OCI-LY7 (cell line): ENCODE measurements around the gene PMVK. TPM values are rescaled to one million over a fixed set of nuclear protein-coding genes. Genes with fewer than 3 reads are reported as not detected.

ENCODE experiments used
- BruUV-seq: library from RNA; stranded (reverse); fragments of 400-500 nt; replicated peaks from 2 replicates; lab custom pipeline; 2021; lab: Mats Ljungman, UMichigan
- CTCF ChIA-PET: fragments of 300-600 bp; sonication (Branson Sonifier 250); formaldehyde crosslinking; loops from one replicate; lab custom pipeline; 2022; ENCODE audit warnings: antibody characterized with exemption; ENCODE audit not compliant: unreplicated experiment; lab: Charles Lee
- POLR2A ChIA-PET: fragments of 300-600 bp; sonication (Branson Sonifier 250); formaldehyde crosslinking; loops from one replicate; lab custom pipeline; 2022; ENCODE audit warnings: antibody characterized with exemption; lab: Charles Lee
- DNase-seq: peaks from one replicate; pipeline ENCODE4 v3.0.0-alpha.2; 2015; ENCODE audit warnings: low spot score
- H2AFZ ChIP-seq: fragments of 200-600 bp; sonication (generic), shearing (Covaris generic); 2 replicates; pipeline ENCODE4 v1.6.1; 2014; ENCODE audit warnings: mild to moderate bottlenecking, antibody characterized with exemption, low read length, moderate library complexity
- H3K27ac ChIP-seq: fragments of 200-600 bp; sonication (generic); 2 replicates; pipeline ENCODE4 v1.5.1; 2014; ENCODE audit warnings: mixed run types, low read depth, mild to moderate bottlenecking, moderate library complexity, low read length, inconsistent platforms; ENCODE audit not compliant: poor library complexity, severe bottlenecking
- H3K36me3 ChIP-seq: fragments of 200-600 bp; sonication (generic); 2 replicates; pipeline ENCODE4 v1.6.1; 2014; ENCODE audit warnings: mild to moderate bottlenecking, antibody characterized with exemption, low read length, moderate library complexity, mixed read lengths; ENCODE audit not compliant: insufficient read depth
- H3K4me1 ChIP-seq: fragments of 200-600 bp; sonication (generic); 2 replicates; pipeline ENCODE4 v1.5.1; 2014; ENCODE audit warnings: mild to moderate bottlenecking, low read length; ENCODE audit not compliant: insufficient read depth, poor library complexity, severe bottlenecking
- H3K4me2 ChIP-seq: fragments of 200-600 bp; sonication (generic); 2 replicates; pipeline ENCODE4 v1.6.1; 2014; ENCODE audit warnings: mild to moderate bottlenecking, low read length
- H3K4me3 ChIP-seq: fragments of 200-600 bp; sonication (generic); 2 replicates; pipeline ENCODE4 v1.5.1; 2014; ENCODE audit warnings: mild to moderate bottlenecking, low read depth, low read length; ENCODE audit not compliant: poor library complexity, severe bottlenecking
- H3K79me2 ChIP-seq: fragments of 200-600 bp; sonication (generic); 2 replicates; pipeline ENCODE4 v1.6.1; 2016; ENCODE audit warnings: low read depth, mild to moderate bottlenecking, low read length, moderate library complexity, mixed read lengths; ENCODE audit not compliant: insufficient read depth
- H3K9me2 ChIP-seq: fragments of 200-600 bp; sonication (generic); 2 replicates; pipeline ENCODE4 v1.6.1; 2016; ENCODE audit warnings: mild to moderate bottlenecking, low read length, mixed read lengths; ENCODE audit not compliant: insufficient read depth
- H3K9me3 ChIP-seq: fragments of 200-600 bp; sonication (generic); 2 replicates; pipeline ENCODE4 v1.6.1; 2014; ENCODE audit warnings: mild to moderate bottlenecking, mixed run types, low read length, mixed read lengths
- H4K20me1 ChIP-seq: fragments of 200-600 bp; sonication (generic); 2 replicates; pipeline ENCODE4 v1.6.1; 2014; ENCODE audit warnings: mild to moderate bottlenecking, antibody characterized with exemption, low read length, moderate library complexity, mixed read lengths; ENCODE audit not compliant: insufficient read depth
- EZH2phosphoT487 ChIP-seq: fragments of 200-600 bp; sonication (generic); IDR thresholded peaks from 2 replicates; pipeline ENCODE4 v1.6.1; 2018; ENCODE audit warnings: low read depth, borderline replicate concordance, mild to moderate bottlenecking, mixed run types, antibody characterized with exemption, low read length, moderate library complexity, mixed read lengths
- intact Hi-C: fragments of 100-400 bp; cut with micrococcal nuclease; formaldehyde crosslinking; loops from one replicate; pipeline ENCODE4 v1.10.0; 2022; ENCODE audit not compliant: unreplicated experiment
- total RNA-seq, 2 experiments: library from RNA; depleted of rRNA in 1 of 2; stranded (reverse); fragments of >200 nt in 1 of 2; shearing (Covaris generic) in 1 of 2; gene quantifications; 2 replicates each; pipeline ENCODE4 v1.2.3, GENCODE V29; 2014 to 2022
- TF ChIP-seq, protein P1 (sequence below): fragments of 200-600 bp; sonication (generic); conservative IDR thresholded peaks from 2 replicates; pipeline ENCODE4 v1.5.1; 2014; ENCODE audit warnings: mild to moderate bottlenecking, antibody characterized with exemption, low read length, moderate library complexity, mixed read lengths

The PMVK gene
- total RNA-seq, 2 experiments from 2014 or later = 16.3 to 54.0 TPM

DNA sequence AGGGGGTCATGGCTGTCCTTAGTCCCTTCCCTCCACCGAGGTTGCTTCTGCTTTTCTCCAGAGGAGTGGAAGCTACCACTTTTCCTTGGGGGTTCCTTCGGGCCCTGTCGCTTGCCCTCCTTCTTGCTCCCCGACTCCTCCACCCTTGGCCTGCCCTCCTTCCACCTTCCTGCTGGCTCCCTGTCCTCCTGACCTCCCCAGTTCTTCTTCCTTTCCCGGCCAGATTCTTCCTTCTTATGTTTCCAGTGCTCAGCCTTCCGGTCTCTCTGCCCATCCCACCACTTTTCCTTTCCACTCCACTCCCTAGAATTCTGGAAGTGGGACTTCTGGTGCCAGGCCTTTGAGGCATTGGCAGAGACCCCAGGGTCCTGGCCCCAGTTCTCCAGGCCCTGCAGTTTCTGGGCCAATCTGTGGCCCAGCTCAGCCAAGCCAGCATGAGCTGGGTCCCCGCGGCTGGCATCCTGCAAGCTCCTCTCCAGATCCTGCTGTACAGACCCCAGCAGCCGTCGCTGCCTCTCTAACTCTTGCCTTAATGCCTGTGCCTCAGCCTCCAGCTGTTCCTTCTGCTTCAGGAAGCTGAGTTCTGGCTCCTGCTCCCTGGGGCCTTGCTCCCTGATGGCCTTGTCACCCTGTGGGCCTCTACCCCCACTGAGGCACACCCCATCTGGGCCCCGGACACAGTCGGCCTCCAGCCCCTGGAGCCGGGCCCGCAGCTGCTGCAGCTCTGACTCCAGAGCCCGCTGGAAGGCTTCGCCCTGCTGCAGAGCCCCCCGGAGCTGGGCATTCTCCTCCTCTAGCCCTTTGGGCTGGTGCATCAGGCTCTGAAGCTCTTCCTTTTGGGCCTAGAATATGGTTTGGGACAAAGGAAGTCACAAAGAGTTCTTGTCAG is 9.7 kb upstream of the PMVK start:
- Histone ChIP-seq H3K27ac (no peak overlapping the region), H3K36me3 (peaks cover 35% of the 10 kb centered on the region), H3K9me2 (no peaks in the 10 kb centered on the region), H3K4me1 (peaks cover 56% of the 10 kb centered on the region), H3K4me3 (no peak overlapping the region), H3K4me2 (no peak overlapping the region), H3K79me2 (peaks cover 12% of the 10 kb centered on the region; the same call in 1 of the 2 replicates), H3K9me3 (no peaks in the 10 kb centered on the region), H4K20me1 (no peaks in the 10 kb centered on the region), H2AFZ (no peak overlapping the region)
- intact Hi-C loops = no loop called here
- POLR2A ChIA-PET = no interaction called here
- TF ChIP-seq, protein P1, sequence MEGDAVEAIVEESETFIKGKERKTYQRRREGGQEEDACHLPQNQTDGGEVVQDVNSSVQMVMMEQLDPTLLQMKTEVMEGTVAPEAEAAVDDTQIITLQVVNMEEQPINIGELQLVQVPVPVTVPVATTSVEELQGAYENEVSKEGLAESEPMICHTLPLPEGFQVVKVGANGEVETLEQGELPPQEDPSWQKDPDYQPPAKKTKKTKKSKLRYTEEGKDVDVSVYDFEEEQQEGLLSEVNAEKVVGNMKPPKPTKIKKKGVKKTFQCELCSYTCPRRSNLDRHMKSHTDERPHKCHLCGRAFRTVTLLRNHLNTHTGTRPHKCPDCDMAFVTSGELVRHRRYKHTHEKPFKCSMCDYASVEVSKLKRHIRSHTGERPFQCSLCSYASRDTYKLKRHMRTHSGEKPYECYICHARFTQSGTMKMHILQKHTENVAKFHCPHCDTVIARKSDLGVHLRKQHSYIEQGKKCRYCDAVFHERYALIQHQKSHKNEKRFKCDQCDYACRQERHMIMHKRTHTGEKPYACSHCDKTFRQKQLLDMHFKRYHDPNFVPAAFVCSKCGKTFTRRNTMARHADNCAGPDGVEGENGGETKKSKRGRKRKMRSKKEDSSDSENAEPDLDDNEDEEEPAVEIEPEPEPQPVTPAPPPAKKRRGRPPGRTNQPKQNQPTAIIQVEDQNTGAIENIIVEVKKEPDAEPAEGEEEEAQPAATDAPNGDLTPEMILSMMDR = no peak
- TF ChIP-seq EZH2phosphoT487 = no peak
- no peak for DNase-seq
- BruUV-seq = no TSS peak
- CTCF ChIA-PET = no interaction called here

DNA sequence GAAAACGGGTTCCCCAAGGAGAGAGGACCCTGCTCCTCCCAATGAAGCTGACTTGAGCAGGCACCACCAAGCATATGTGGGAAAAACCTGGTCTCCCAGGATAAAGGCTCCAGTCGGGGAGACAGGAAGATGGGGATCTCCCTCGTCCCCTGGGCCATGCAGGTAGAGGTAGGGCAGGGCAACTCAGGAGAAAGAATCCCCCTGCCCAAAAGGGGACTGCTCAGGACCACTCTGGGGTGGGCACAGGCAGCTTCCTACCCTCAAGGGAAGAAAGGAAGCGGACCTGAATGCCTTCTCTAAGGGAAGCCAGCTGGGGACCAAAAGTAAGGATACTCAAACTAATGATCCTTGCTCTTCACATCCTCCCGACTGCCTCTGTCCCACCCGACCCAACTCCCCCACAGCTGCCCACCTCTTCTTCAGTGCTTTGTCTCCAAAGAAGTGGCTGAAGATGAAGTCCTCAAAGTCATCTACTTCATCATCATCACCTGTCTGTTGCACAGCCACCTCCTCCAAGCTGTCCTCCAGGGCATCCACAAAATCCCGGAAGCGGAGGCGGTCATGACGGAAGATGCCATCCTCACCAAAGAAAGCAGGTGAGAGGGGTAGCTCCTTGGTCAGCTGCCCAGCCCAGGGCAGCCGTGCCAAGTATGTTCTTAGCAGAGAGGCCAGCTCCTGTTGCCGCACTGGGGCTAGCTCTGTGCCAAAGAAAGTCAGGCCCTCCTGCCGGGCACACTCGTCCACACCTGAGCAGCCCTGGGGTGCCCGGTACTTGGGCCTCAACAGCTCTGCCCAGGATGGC is 8.8 kb upstream of the PMVK start:
- ChIA-PET POLR2A (interaction anchor here (0.6 to 1.9 kb wide), 2 partner anchors 9 to 40 kb away, joined by 4 to 7 read pairs; partner anchors contain the start of gene PMVK), CTCF (interaction anchor here (2.2 kb wide), 1 partner anchor 9 kb away, joined by 13 read pairs; the partner anchor contains the start of gene PBXIP1)
- no peaks in the 10 kb centered on the region for H3K9me2 ChIP-seq
- TF ChIP-seq, protein P1 = no peak
- no peak for TF ChIP-seq EZH2phosphoT487
- peak overlapping the region; percentile 98 for H3K27ac ChIP-seq
- no TSS peak for BruUV-seq
- peaks cover 26% of the 10 kb centered on the region for H3K36me3 ChIP-seq
- H3K9me3 ChIP-seq = no peaks in the 10 kb centered on the region
- no peak for DNase-seq
- intact Hi-C loops = no loop called here
- H3K4me2 ChIP-seq = peak overlapping the region; percentile 99
- no peaks in the 10 kb centered on the region for H4K20me1 ChIP-seq
- peaks cover 56% of the 10 kb centered on the region for H3K4me1 ChIP-seq
- H3K79me2 ChIP-seq = peaks cover 20% of the 10 kb centered on the region; the same call in 1 of the 2 replicates
- no peak overlapping the region for H2AFZ ChIP-seq
- H3K4me3 ChIP-seq = peak overlapping the region; percentile 67
